GM18526 (cell line): Measurements from ENCODE around the gene GPBAR1.

ENCODE experiments used
- POLR2A ChIP-seq: IDR thresholded peaks from 3 replicates; pipeline ENCODE4 v1.6.1; 2011; ENCODE audit not compliant: insufficient read length; ENCODE audit errors: extremely low read depth

Gene GPBAR1

DNA sequence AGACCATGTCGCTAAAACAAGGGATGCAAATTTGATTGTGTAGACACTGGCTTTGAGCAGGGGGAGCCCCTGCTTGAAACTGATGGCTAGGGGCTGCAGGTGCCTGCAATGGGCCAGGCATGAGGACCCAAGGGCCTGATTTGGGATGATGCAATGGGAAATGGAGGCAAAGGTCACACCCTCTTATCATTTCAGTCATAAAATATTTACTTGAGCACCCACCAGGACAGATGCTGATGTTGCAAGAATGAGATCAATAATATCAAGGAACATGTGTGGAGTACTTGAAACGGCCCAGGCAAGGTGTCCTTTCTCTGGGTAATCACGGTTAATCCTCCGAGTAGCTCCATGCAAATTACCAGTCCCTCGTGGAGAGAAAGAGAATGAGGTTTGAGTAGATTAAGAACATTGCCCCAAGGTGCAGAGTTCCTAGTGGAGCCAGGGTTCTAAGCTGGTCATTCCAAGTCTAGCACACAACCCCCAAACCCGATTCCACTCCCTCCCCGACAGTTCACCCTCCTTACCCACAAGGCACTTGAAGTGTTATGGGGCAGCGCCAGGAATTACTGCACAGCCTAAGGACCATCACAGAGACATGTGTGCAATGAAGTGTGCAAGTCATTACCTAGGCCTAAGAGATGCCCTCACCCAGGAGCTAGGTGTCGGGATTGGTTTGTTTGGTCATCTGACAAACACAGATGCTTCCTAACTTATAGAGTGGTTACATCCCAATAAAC lies 45.5 kb downstream of the GPBAR1 start:
- TF ChIP-seq POLR2A, result no peak

DNA sequence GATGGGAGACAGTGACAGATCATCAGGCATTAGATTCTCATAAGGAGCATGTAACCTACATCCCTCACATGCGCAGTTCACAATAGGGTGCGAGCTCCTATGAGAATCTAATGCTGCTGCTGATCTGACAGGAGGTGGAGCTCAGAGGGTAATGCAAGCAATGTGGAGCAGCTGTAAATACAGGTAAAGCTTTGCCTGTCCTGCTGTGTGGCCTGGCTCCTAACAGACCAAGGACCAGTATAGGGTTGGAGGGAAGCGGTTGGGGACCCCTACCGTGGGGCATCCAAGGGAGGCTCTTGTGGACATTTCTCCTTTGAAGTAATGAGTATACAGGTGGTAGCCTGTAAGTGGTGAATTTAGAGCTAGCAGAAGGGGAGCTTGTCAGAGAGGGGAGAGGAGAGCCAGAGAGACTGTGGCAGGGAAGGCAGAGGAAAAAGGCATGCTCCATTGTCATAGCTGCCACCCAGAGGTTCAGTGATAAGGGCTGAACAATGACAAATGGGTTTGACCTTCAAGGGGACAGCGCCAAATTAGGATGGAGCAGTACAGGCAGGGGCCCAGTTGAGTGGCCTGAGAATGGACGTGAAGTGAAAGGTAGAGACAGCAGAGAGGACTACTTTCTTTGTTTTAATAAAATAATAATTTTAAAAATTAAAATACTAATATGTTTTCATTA lies 46.7 kb downstream of the GPBAR1 start:
- TF ChIP-seq POLR2A, result no peak

GRCh38 chr2:218310853-218311540 lies 50.2 kb downstream of the GPBAR1 start:
- TF ChIP-seq POLR2A, result no peak

GRCh38 chr2:218312267-218312756 lies 51.5 kb downstream of the GPBAR1 start:
- TF ChIP-seq POLR2A, result no peak

DNA sequence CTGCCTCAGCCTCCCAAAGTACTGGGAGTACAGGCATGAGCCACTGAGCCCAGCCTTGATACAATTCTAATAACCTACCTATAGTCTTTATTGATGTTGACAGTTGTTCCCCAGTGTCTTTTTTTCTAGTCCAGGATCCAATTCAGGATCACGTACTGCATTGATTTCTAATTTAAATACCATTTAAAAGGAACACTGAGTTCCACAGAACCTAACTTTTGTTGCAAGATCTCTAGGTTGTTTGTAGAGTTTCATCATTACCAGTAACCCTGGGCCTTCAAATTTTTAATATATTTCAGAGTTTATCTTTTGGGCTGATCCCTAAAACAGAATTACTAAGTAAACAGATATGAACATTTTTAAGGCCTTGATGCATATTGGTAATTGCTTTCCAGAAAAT lies 52.5 kb downstream of the GPBAR1 start:
- TF ChIP-seq POLR2A, result no peak
